IPS DF 19.7 (cell line): Measurements from ENCODE around the gene SLC25A13.
"Not testable (repeated sequence)": the region's sequence is repeated elsewhere in the genome, so short reads cannot be mapped to it uniquely, and the experiment has no call there.

Experiments used
- DNase-seq: peaks from one replicate; pipeline ENCODE4 v3.0.0-alpha.2; 2013; ENCODE audit warnings: low read depth, low spot score

SLC25A13 gene

GRCh38 chr7:96299496-96299895 is 22.4 kb downstream of the SLC25A13 start:
- DNase-seq = no peak

GRCh38 chr7:96297876-96298275 is 24.0 kb downstream of the SLC25A13 start:
- DNase-seq = no peak

- not testable (repeated sequence) for DNase-seq
Observed at GRCh38 chr7:96297446-96297845, 24.5 kb downstream of the SLC25A13 start.

GRCh38 chr7:96293911-96294310 is 28.0 kb downstream of the SLC25A13 start:
- not testable (repeated sequence) for DNase-seq

- DNase-seq = no peak
Observed at GRCh38 chr7:96287559-96287958, 34.3 kb downstream of the SLC25A13 start.

GRCh38 chr7:96287132-96287531 is 34.8 kb downstream of the SLC25A13 start:
- DNase-seq = no peak

GRCh38 chr7:96285579-96285978 is 36.3 kb downstream of the SLC25A13 start:
- no peak for DNase-seq

GRCh38 chr7:96284835-96285234 is 37.1 kb downstream of the SLC25A13 start:
- no peak for DNase-seq

GRCh38 chr7:96284240-96284639 is 37.7 kb downstream of the SLC25A13 start:
- no peak for DNase-seq

- no peak for DNase-seq
Observed at GRCh38 chr7:96282835-96283234, 39.1 kb downstream of the SLC25A13 start.

- DNase-seq = no peak
Observed at GRCh38 chr7:96277921-96278320, 44.0 kb downstream of the SLC25A13 start.

GRCh38 chr7:96276019-96276418 is 45.9 kb downstream of the SLC25A13 start:
- no peak for DNase-seq

GRCh38 chr7:96273716-96274115 is 48.2 kb downstream of the SLC25A13 start:
- DNase-seq = no peak

GRCh38 chr7:96269246-96269994 is 52.5 kb downstream of the SLC25A13 start:
- no peak for DNase-seq

- no peak for DNase-seq
Observed at GRCh38 chr7:96266580-96266979, 55.3 kb downstream of the SLC25A13 start.

GRCh38 chr7:96266015-96266414 is 55.9 kb downstream of the SLC25A13 start:
- no peak for DNase-seq

GRCh38 chr7:96253964-96254363 is 67.9 kb downstream of the SLC25A13 start:
- DNase-seq = no peak

- DNase-seq = no peak
Observed at GRCh38 chr7:96253441-96253840, 68.5 kb downstream of the SLC25A13 start.

- no peak for DNase-seq
Observed at GRCh38 chr7:96250776-96251361, 71.0 kb downstream of the SLC25A13 start.

- DNase-seq = no peak
Observed at GRCh38 chr7:96248405-96248804, 73.5 kb downstream of the SLC25A13 start.

GRCh38 chr7:96246919-96247318 is 75.0 kb downstream of the SLC25A13 start:
- DNase-seq = no peak

- DNase-seq = no peak
Observed at GRCh38 chr7:96244992-96245292, 77.0 kb downstream of the SLC25A13 start.

- DNase-seq = no peak
Observed at GRCh38 chr7:96244244-96244991, 77.5 kb downstream of the SLC25A13 start.
